Parathyroid adenoma (tissue), 2 donors: ENCODE results near the gene MAP2K6.

Experiments used
- H2AFZ ChIP-seq: fragments of 300-600 bp; sonication (generic); one replicate; pipeline ENCODE4 v1.7.0; 2017; ENCODE audit warnings: antibody characterized with exemption, mild to moderate bottlenecking
- H3K27ac ChIP-seq: fragments of 300-600 bp; sonication (generic); one replicate; pipeline ENCODE4 v1.7.0; 2017
- H3K27me3 ChIP-seq: fragments of 300-600 bp; sonication (generic); one replicate; pipeline ENCODE4 v1.7.0; 2017; ENCODE audit warnings: low read length; ENCODE audit not compliant: control insufficient read depth, insufficient read depth
- H3K36me3 ChIP-seq: fragments of 300-600 bp; sonication (generic); one replicate; pipeline ENCODE4 v1.7.0; 2017; ENCODE audit warnings: low read length; ENCODE audit not compliant: control insufficient read depth, insufficient read depth
- H3K4me1 ChIP-seq: fragments of 300-600 bp; sonication (generic); one replicate; pipeline ENCODE4 v1.7.0; 2017; ENCODE audit warnings: control low read depth
- H3K4me2 ChIP-seq: fragments of 300-600 bp; sonication (generic); one replicate; pipeline ENCODE4 v1.7.0; 2017; ENCODE audit warnings: low read length
- H3K4me3 ChIP-seq: fragments of 300-600 bp; sonication (generic); one replicate; pipeline ENCODE4 v1.7.0; 2017; ENCODE audit warnings: low read depth, low read length
- H3K79me2 ChIP-seq: fragments of 300-600 bp; sonication (generic); one replicate; pipeline ENCODE4 v1.7.0; 2017; ENCODE audit warnings: control low read depth
- H3K9ac ChIP-seq: fragments of 300-600 bp; sonication (generic); one replicate; pipeline ENCODE4 v1.7.0; 2017; ENCODE audit warnings: mild to moderate bottlenecking
- H3K9me3 ChIP-seq: fragments of 300-600 bp; sonication (generic); one replicate; pipeline ENCODE4 v1.7.0; 2017; ENCODE audit warnings: low read length; ENCODE audit not compliant: control insufficient read depth
- TF ChIP-seq, protein P1 (sequence below): fragments of 300-600 bp; sonication (generic); IDR thresholded peaks from one replicate; pipeline ENCODE4 v1.7.0; 2017; ENCODE audit warnings: antibody characterized with exemption, mild to moderate bottlenecking
- donor health status: primary hyperparathyroidism.

MAP2K6 gene

DNA sequence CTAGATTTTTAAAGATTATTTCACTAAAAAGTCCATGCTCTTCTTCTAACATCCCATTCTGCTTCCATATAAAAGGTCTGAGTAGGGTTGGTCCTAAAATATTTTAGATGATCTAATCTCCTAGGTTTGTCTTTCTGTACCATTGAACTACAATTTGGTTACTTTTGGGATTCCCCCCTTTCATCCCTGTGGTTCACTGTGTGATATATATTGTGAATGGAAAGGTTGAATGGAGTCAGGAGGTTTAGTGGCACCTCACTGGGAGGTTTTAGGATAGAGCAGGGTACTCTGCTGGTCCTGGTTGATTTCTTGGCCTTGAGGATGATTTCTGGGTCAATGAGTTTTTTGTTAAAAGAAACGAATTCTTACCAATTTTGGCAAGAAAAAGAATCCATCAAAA, 29.5 kb downstream of the MAP2K6 start:
- TF ChIP-seq, protein P1, sequence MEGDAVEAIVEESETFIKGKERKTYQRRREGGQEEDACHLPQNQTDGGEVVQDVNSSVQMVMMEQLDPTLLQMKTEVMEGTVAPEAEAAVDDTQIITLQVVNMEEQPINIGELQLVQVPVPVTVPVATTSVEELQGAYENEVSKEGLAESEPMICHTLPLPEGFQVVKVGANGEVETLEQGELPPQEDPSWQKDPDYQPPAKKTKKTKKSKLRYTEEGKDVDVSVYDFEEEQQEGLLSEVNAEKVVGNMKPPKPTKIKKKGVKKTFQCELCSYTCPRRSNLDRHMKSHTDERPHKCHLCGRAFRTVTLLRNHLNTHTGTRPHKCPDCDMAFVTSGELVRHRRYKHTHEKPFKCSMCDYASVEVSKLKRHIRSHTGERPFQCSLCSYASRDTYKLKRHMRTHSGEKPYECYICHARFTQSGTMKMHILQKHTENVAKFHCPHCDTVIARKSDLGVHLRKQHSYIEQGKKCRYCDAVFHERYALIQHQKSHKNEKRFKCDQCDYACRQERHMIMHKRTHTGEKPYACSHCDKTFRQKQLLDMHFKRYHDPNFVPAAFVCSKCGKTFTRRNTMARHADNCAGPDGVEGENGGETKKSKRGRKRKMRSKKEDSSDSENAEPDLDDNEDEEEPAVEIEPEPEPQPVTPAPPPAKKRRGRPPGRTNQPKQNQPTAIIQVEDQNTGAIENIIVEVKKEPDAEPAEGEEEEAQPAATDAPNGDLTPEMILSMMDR, result no peak

DNA sequence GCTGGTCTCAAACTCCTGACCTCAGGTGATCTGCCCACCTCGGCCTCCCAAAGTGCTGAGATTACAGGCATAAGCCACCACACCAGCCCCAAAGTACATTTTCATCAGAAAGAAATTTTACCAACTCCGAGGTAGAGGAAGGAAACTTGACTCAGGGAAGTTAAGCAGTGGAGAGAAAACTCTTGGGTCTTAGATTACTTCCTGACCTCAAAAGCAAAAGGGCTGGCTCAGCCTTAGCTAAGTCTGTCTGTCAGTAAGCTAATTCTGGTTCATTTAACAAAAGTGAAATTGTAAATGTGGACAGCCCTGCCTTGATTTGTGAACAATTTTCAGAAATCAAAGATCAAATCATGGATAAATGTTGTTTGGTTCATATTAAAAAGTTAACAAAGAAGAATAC, 30.6 kb downstream of the MAP2K6 start:
- no peaks in the 10 kb centered on the region for H3K4me1 ChIP-seq
- no peak overlapping the region for H2AFZ ChIP-seq
- no peak overlapping the region for H3K4me2 ChIP-seq
- H3K27ac ChIP-seq, result no peak overlapping the region
- H3K9ac ChIP-seq, result no peak overlapping the region
- TF ChIP-seq, protein P1, result no peak
- H3K4me3 ChIP-seq, result no peak overlapping the region
- H3K36me3 ChIP-seq, result no peaks in the 10 kb centered on the region
- peaks cover 4% of the 10 kb centered on the region for H3K9me3 ChIP-seq
- no peaks in the 10 kb centered on the region for H3K79me2 ChIP-seq
- H3K27me3 ChIP-seq, result no peaks in the 10 kb centered on the region

More for the DNA sequence above, 29.5 kb downstream of the MAP2K6 start:
- Histone ChIP-seq H3K27me3 (no peaks in the 10 kb centered on the region), H2AFZ (no peak overlapping the region), H3K79me2 (no peaks in the 10 kb centered on the region), H3K4me3 (no peak overlapping the region), H3K4me2 (no peak overlapping the region), H3K9ac (no peak overlapping the region), H3K36me3 (no peaks in the 10 kb centered on the region), H3K27ac (no peak overlapping the region), H3K4me1 (no peaks in the 10 kb centered on the region), H3K9me3 (peaks cover 4% of the 10 kb centered on the region)

DNA sequence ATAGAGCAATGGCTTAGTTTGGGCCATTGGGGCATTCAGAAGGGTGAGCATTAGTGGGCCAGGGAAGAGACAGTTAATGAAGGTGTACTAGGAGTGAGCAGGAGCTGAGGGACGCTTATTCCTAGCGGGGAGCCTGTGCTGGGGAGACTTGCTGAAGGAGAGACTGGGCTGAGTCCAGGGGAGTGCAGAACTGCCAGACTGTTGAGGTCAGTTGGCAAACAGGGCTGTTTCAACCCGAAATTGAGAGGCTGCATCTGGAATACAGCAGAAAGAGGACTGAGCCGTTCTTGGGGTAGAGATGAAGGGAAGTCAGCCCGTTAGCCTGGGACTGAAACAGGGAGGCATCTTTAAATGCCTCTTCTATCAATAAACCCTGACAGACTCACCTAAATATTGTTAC, 33.2 kb downstream of the MAP2K6 start:
- TF ChIP-seq, protein P1, result no peak
- no peak overlapping the region for H3K4me2 ChIP-seq
- no peaks in the 10 kb centered on the region for H3K27me3 ChIP-seq
- no peaks in the 10 kb centered on the region for H3K4me1 ChIP-seq
- no peaks in the 10 kb centered on the region for H3K79me2 ChIP-seq
- no peak overlapping the region for H2AFZ ChIP-seq
- no peak overlapping the region for H3K4me3 ChIP-seq
- no peaks in the 10 kb centered on the region for H3K36me3 ChIP-seq
- no peaks in the 10 kb centered on the region for H3K9me3 ChIP-seq
- no peak overlapping the region for H3K27ac ChIP-seq
- no peak overlapping the region for H3K9ac ChIP-seq

DNA sequence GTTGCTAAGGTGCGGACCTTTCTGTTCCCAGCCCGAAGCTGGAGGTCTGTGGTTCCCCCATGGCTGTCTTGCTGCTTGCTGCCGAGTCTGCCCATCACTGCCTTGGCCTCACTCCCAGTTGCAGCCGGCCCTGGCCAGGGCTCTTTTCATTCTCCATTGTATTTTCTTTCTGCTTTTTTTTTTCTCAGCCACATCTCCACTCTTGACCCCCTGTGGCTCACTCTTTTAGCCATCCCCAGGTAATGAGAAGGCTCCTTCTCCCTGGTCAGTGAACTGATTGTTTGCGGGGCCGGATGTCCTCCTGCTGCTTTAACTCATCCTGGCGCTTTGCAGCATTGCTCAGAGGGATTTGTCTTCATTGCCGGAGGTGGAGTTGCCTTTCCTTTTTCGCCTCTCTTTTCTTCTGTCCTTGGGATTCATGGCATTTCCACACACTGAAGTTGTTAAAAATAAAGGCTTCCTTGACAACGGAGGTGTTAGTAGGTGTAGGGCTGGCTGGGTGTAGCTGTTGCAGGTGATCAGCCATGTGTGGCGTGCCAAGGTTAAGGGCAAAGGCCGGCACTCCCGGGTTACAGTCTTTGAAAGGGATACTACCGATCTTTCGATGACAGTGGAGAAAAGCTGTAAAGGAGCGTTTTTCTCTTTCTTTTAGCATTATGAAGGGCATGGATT, 34.1 kb downstream of the MAP2K6 start:
- Histone ChIP-seq H3K36me3 (no peaks in the 10 kb centered on the region), H3K4me3 (no peak overlapping the region), H3K79me2 (no peaks in the 10 kb centered on the region), H3K9me3 (no peaks in the 10 kb centered on the region), H3K27me3 (no peaks in the 10 kb centered on the region), H3K27ac (no peak overlapping the region), H3K4me2 (no peak overlapping the region), H3K9ac (no peak overlapping the region), H2AFZ (peak overlapping the region; percentile 39), H3K4me1 (no peaks in the 10 kb centered on the region)
- TF ChIP-seq, protein P1, result no peak

DNA sequence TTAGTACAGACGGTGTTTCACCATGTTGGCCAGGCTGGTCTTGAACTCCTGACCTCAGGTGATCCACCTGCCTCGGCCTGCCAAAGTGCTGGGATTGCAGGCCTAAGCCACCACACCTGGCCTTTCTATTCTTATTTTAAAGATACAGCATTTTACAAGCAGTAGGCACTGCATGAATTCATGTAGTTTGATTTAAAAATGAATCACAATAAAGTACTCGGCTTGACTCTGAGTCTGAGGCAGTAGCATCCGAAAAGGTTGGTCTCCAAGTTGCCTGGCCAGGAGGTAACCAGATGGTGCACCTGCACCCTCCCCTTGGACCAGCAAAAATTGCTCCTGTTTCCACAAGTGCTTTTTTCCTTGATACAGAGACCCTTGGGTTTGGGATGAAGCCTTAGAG, 35.6 kb downstream of the MAP2K6 start:
- Histone ChIP-seq H3K4me3 (no peak overlapping the region), H3K36me3 (no peaks in the 10 kb centered on the region), H2AFZ (no peak overlapping the region), H3K4me2 (no peak overlapping the region), H3K27me3 (no peaks in the 10 kb centered on the region), H3K79me2 (no peaks in the 10 kb centered on the region), H3K27ac (no peak overlapping the region), H3K4me1 (no peaks in the 10 kb centered on the region), H3K9ac (no peak overlapping the region), H3K9me3 (no peaks in the 10 kb centered on the region)
- TF ChIP-seq, protein P1, result no peak
